Smooth muscle cell of the brain vasculature (primary cell): ENCODE results near the gene RRAD.
"Not testable (repeated sequence)": the region's sequence is repeated elsewhere in the genome, so short reads cannot be mapped to it uniquely, and the experiment has no call there.

Source experiments
- DNase-seq: peaks from one replicate; pipeline ENCODE4 v3.0.0-alpha.2; 2012; ENCODE audit warnings: low read depth, low spot score

RRAD gene

DNA sequence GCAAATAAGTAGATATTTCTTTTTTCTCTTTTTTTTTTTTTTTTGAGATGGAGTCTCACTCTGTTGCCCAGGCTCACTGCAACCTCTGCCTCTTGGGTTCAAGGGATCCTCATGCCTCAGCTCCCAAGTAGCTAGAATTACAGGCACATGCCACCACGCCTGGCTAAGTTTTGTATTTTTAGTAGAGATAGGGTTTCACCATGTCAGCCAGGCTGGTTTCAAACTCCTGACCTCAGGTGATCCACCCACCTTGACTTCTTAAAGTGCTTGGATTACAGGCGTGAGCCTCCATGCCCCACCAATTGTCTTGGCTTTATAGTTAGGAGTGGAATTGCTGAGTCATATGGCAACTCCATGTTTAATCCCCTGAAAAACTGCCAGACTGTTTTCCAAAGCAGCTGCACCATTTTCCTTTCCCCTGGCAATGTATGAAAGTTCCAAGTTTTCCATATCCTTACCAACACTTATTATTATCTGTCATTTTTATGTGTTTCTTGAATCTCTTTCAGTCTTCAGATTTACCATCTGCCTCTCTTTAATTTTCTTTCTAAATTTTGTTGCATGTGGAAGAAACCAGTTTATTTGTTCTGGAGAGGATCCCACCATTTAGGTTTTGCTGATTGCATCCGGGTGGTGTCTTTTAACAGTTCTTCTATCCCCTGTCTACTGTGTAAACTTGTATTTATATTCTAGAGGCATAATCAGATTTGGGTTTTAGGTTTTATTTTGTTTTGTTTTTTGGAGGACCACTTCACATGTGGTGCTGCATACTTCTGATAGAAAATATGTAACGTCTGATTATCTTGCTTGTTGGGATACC, 25.8 kb upstream of the RRAD start:
- no peak for DNase-seq

DNA sequence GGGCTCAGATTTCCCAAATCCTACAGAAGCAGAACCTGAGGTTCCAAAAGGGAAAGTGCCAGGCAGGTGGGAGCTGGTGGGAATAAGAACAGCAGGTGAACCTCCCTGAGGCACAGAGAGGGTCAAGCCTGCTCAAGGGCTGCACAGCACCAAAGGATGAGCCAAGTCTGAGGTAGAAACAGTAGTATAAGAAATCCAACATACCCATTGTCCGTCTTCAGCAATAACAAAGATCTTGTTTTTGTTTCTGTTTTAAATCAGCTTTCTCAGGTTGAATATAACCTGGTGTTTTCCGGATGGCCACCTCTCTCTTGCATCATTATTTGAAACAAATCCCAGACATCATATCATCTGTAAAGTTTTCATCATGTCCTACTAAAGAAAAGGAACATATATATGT, 25.1 kb upstream of the RRAD start:
- DNase-seq: no peak

DNA sequence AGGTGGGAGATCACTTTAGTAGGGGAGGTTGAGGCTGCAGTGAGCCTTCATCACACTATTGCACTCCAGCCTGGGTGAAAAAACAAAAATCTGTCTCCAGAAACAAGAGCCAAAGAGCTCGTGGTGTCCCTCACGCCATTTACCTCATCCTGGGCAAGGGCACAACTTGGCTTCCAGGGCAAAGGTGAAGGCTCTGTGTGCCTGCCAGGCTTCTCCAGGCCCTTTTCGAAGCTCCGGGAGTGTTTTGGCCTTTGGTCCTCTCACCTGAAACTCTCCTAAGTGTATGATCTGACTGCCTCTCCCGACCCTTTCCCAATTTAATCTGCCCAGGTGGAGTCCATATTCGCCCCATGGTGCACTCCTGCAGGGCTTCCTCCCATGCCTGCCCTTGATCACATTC, 24.1 kb upstream of the RRAD start:
- no peak for DNase-seq

DNA sequence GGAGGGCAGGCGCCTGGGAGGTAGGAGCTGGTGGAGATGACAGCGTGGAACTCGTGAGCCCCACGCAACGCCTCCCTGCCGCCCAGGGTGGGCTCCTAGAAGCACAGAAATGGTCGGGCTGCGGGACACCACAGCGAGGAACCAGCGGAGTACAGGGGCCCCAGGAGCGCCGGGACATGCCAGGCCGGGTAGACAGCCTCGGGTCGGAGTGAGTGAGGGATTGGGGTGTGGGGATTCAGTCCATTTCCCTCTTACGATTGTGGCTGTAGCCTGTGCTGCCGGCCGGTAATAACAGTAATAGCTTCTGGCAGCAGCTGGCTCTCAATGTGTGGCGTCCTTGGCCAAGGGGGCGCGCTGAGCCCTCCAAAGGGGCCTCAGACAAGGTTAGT, 23.5 kb upstream of the RRAD start:
- no peak for DNase-seq

DNA sequence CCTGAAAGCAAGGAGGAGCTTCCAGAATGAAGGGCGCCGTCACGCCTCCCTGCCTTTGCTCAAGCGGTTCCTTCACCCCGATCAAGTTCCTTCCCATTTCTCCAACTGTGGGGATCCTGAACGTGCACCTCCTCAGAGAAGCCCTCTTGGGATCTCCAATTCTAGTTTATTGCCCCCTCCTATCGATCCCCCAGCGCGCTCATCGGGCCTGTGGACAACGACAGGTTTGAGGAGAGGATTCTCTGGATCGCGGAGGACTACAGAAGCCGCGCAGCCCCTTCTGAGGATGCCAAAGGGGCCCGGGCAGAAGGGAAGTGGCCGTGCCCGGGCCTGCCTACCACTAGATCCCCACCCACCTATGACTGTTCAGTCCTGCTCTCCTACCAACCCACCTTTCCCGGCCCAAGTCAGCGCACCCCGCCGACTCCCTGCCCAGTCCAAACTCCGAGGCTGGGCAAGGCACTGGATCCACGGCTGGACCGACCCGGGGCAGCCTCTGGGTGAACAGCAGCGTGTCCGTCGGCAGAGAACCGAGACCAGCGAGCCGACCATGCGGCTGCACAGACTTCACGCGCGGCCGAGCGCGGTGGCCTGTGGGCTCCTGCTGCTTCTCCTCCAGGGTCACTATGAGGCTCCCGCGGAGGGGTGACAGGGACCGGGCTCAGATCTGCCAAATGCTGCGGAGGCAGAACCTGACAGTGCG, 22.9 kb upstream of the RRAD start:
- no peak for DNase-seq

DNA sequence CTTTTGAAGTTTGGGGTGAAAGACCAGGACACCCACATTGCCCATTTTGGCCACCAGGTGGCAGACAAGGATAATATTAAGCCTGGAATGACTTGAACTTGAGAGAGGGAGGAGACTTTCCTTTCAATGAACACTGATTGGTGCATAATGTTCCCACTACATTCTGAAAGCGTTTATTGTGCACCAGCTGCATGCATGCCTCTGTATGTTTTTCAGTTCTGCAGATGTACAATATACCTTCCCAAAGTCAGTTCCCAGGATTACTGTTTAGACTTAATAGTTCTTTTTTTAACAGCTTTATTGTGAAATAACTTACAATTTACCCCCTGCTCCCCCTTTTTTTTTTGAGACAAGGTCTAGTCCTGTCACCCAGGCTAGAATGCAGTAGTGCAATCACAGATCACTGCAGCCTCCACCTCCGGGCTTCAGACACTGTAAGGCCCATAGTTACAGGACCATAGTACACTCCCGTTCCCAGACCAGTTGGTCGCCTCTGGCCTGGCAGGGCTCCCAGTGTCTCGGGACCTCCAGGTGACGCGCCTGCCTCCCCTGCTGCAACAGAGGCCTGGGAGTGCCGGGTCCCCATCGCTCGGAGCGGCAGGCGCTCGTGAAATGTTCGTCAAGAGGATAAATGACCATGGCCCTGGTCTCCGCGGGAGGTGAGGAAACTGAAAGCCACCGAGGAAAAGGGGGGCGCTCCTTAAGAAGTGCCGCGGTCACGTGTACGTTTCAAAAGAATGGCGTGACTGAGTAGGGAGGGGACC, 22.1 kb upstream of the RRAD start:
- peak; percentile 69 for DNase-seq

DNA sequence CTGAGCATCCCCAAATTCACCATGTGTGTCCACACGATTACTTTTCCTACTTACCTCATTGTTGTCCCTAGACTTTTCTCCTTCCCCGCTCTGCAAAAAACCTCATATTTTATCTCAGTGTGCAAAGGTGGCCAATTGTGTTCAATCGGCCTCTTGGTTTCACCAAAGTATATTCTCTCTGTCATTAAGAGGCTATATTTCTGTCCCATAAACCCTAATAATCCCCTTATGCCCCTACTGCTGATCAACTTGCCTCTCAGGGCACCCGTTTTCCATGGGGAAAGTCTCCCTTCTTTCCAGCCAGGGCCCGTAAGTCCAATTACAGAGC, 21.6 kb upstream of the RRAD start:
- no peak for DNase-seq

DNA sequence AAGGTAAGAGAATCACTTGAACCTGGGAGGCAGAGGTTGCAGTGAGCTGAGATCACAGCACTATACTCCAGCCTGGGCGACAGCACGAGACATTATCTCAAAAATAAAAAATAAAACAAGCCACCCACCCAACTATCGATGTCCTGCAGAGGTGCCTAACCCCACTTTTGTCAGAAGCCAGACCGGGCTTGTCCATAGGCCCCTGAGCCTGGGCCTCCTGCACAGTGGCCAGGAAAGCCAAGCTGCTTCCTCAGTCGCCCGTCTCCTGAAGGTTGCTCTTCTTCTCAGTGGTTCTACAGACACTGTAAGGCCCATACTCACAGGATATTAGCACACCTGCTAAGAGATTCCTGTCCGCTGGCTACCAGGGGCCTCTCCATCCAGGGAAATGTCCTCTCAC, 21.2 kb upstream of the RRAD start:
- DNase-seq: no peak

DNA sequence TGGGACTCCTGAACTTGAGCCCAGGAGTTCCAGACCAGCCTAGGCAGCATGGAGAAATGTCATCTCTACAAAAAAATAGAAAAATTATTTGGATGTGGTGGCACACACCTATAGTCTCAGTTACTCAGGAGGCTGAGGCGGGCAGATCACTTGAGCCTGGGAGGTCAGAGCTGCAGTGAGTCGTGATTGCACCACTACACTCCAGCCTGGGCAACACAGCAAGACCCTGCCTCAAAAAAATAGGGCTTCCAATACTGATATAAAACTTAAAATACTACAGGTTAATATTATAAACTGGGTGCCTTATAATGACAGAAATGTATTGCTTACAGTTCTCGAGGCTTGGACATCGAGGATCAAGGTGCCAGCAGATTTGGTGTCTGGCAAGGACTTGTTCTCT, 20.6 kb upstream of the RRAD start:
- DNase-seq: no peak

DNA sequence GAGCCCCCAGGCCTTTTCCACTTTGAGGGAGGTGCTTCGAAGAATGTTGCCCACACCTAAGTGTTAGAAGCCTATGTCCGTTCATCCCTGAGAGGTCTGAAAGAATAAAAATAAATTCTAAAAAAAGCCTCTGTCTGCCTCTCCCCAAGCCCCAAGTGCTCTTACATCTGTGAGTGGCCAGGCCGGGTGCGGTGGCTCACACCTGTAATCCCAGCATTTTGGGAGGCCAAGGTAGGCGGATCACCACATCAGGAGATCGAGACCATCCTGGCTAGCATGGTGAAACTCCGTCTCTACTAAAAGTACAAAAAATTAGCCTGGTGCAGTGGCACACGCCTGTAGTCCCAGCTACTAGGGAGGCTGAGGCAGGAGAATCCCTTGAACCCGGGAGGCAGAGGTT, 19.6 kb upstream of the RRAD start:
- not testable (repeated sequence) for DNase-seq

DNA sequence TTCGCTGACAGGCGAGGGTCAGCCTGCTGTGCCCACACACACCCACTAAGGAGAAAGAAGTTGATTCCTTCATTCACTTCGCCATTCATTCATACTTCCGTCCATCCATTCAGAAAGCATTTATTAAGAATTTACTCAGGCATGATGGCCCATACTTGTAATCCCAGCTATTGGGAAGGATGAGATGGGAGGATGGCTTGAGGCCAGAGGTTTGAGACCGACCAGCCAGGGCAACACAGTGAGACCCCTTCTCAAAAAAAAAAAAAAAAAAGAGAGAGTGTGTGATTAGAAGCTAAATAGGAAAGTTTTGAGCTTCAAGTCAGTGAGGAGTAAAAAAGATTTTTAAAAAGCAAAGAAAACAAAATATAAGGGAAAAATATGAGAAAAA, 18.7 kb upstream of the RRAD start:
- no peak for DNase-seq

DNA sequence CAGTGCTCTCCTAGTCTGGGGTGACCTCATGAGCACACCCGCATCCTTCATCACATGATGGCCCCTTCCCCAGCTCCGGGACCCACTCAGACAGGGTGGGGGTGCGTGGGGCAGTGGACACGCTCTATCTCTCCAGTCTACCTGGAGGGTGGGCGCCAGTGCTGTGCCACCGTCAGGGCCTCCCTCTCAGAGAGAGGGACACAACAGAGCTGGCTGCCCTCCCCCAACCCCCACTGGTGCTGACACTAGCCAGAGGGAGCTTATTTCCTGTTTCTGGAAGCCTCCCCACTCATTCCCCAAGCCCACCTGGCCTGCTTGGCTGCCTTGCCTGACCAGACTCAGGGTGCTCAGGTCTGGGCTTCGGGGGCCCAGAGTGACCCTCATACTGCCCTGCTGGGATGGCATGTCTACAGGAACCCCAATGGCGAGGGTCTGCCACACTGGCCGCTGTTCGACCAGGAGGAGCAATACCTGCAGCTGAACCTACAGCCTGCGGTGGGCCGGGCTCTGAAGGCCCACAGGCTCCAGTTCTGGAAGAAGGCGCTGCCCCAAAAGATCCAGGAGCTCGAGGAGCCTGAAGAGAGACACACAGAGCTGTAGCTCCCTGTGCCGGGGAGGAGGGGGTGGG, 18.2 kb upstream of the RRAD start:
- DNase-seq: no peak

DNA sequence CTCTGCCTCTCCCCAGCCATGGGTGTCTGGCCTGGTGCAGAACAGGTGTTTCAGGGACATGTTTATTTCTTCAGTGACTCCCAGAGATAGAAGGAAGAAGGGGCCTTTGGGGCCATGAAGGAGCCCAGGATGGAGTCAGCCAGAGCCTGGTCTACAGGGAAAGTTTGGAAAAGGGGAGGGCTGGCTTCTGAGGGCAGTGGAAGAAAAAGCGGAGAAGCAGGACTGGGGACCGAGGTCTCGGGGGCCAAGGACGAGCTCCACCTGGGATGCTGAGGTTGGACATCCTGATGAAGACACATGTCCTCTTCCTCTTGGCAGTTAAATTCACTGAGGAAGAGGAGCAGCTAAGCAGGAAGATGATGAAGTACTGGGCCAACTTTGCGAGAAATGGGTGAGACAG, 17.6 kb upstream of the RRAD start:
- no peak for DNase-seq

DNA sequence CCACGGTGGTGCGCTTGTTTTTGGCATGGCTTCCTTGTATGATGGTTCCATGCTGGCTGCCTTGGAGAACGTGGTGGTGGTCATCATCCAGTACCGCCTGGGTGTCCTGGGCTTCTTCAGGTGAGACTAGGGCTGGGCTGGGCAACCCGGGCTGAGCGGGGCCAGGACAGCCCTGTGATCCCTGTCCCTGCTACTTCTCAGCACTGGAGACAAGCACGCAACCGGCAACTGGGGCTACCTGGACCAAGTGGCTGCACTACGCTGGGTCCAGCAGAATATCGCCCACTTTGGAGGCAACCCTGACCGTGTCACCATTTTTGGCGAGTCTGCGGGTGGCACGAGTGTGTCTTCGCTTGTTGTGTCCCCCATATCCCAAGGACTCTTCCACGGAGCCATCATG, 14.9 kb upstream of the RRAD start:
- no peak for DNase-seq

DNA sequence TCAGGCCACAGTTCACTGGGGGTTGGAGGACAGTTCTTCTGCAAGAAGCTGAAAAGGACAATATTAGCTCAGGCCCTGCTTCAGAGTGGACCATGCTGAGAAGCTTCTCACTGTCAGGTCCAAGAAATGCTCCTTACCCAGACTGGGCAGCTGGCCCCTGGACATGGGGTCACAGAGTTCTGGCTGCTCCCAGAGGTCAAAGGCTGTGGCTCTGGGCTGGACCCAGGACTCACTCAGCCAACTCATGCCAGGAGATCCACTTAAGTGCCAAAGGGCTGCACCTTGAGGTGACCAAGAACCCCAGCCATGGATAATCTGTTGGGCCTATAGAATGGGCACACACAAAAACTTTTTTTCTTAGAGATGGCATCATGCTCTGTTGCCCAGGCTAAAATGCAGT, 14.0 kb upstream of the RRAD start:
- DNase-seq: no peak

DNA sequence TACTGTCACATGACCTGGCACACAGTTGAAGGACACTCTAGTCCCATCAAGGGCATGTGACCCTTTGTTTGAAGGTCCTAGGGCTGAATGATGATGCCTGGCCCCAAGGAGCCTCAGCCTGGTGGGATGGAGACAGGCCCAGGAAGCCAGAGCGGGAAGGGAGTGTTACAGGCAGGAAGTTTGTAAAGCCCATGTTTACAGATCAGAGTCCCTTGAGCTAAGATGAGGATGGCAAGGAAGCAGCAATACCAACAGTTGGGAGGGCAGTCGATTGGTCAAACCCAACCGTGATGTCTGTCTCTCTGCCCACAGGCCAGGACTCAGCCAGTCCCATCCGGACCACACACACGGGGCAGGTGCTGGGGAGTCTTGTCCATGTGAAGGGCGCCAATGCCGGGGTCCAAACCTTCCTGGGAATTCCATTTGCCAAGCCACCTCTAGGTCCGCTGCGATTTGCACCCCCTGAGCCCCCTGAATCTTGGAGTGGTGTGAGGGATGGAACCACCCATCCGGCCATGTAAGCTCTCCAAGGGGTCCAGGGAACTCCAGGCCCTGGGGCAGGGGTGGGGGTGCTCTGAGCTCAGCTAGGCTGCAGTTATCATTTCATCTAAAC, 12.5 kb upstream of the RRAD start:
- no peak for DNase-seq

DNA sequence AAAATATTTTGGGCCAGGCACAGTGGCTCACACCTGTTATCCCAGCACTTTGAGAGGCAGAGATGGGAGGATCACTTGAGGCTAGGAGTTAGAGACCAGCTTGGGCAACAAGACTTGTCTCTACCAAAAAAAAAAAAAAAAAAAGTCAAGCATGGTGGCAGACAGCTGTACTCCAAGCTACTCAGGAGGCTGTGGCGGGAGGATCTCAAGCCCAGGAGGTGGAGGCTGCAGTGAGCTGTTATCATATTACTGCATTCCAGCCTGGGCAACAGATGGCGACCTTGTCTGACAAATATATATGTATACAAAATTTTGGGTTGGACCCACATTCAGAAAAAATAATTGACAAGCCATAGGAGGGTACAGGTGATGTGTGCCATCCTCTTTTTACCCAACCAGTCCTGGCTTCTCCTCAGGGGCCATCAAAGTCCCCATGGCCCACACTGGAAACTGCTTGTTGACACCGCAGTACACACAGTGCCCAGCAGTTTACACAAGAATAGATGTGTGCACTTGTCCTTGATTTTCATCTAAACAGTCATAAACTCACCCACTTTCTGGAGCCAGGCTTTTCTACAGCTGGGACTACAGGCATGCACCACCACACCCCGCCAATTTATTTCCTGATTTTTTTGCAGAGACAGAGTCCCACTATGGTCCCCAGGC, 11.7 kb upstream of the RRAD start:
- no peak for DNase-seq

DNA sequence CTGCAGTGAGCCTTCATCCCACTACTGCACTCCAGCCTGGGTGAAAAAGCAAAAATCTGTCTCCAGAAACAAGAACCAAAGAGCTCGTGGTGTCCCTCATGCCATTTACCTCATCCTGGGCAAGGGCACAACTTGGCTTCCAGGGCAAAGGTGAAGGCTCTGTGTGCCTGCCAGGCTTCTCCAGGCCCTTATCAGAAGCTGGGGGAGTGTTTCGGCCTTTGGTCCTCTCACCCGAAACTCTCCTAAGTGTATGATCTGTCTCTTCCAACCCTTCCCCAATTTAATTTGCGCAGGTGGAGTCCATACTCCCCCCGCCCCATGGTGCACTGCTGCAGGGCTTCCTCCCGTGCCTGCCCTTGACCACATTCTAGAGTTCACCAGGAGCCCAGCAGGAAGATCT, 11.1 kb upstream of the RRAD start:
- DNase-seq: no peak

DNA sequence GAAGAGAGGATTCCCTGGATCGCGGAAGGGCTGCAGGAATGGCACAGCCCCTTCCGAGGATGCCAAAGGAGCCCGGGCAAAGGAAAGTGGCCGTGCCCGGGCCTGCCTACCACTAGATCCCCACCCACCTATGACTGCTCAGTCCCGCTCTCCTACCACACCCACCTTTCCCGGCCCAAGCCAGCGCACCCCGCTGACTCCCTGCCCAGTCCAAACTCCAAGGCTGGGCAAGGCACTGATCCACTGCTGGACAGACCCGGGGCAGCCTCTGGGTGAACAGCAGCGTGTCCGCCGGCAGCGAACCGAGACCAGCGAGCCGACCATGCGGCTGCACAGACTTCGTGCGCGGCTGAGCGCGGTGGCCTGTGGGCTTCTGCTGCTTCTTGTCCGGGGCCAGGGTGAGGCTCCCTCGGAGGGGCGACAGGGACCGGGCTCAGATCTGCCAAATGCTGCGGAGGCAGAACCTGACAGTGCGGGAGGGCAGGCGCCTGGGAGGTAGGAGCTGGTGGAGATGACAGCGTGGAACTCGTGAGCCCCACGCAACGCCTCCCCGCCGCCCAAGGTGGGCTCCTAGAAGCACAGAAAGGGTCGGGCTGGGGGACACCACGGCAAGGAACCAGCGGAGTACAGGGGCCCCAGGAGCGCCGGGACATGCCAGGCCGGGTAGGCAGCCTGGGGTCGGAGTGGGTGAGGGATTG, 10.1 kb upstream of the RRAD start, which contains the start of gene CES2:
Gene CES2, plus strand, starts transcription at position 203 of the 698 bp plus-strand sequence. Its CDS starts 120 bp downstream, at position 323.
- DNase-seq: no peak

DNA sequence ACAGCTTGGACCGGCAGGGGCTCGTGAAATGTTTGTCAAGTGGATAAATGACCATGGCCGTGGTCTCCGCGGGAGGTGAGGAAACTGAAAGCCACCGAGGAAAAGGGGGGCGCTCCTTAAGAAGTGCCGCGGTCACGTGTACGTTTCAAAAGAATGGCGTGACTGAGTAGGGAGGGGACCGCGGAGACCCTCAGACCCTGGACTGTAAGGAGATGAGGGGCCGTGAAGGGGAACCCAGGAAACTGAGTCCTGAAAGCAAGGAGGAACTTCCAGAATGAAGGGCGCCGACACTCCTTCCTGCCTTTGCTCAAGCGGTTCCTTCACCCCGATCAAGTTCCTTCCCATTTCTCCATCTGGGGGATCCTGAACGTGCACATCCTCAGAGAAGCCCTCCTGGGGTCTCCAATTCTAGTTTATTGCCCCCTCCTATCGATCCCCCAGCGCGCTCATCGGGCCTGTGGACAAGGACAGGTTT, 9.5 kb upstream of the RRAD start:
- not testable (repeated sequence) for DNase-seq
